Putamen (tissue), 1 donor: ENCODE data around the gene PCBP3.

Source experiments
- DNase-seq: peaks from one replicate; pipeline ENCODE4 v3.0.0-alpha.2; 2016; ENCODE audit warnings: low spot score

PCBP3 gene

DNA sequence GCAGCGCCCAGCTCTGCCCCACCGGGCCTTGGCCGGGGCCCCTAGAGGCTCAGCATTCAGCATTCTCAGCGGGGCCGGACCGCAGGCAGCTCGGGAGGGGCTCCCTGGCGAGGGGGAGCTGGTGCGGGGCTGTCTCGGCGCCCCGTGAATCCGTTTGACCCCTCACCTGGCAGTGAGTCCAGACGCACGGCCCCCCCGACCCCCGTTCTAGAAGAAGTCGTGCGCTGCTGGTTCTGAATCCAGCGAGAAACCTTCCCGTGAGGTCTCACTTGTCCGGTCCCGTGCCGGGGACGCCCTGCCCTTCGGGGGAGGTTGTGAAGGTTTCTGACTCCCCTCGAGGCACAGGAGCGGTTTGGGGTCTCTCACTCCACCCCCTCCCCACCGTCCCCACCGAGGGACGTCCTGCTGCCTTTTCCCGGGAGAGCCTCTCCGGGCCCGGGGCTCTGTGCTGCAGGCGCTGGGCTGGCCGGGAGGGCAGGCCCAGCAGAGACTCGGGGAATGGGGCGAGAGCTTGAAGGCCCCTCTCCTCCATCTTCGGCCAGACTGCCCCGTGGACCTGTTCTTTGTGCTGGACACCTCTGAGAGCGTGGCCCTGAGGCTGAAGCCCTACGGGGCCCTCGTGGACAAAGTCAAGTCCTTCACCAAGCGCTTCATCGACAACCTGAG is 338.7 kb downstream of the PCBP3 start:
- DNase-seq, result no peak

DNA sequence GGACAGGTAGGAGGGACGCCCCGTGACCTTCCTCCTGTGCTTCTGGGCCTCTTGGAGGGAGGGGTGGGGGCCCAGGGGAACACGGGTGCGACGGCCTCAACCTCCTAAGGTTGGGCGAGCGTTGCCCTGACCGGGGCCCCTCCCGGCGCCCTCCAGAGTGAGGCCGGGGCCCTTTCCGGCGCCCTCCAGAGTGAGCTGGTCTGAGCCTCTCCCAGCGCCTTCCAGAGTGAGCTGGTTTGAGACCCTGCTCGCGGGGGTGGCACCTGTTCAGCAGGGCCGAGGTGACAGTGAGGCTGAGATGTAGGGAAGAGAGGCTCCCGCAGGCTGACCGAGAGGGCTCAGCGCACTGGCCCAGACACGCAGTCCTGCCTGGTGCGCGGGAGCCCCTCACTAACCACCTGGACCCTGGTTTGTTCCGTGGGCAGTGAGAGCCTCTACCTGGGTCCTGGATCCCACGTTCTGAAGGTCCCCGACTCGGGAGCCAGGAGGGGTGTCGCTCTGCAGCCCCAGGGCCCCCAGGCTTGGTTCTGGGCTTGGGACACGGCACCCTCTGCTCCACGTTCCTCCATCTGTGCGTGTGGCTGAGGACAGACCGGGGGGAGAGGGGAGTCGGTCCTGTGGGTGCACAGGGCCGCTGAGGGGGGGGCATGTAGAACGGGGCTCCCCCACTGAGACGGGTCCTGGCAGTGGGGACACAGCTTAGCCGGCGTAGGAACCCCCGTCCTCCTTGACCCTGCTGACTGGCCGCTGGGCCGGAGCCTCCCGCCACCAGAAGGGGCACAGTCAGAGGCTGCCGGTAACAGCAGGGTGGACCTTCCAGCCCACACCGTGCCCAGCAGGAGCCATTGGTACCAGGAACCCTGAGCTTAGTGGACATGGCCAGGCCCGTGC is 339.5 kb downstream of the PCBP3 start:
- DNase-seq, result no peak

- DNase-seq, result no peak
Observed at GRCh38 chr21:45983649-45983965, 340.1 kb downstream of the PCBP3 start.

- DNase-seq, result no peak
Observed at GRCh38 chr21:45983981-45984551, 340.5 kb downstream of the PCBP3 start.

- no peak for DNase-seq
Observed at GRCh38 chr21:45984584-45985095, 341.1 kb downstream of the PCBP3 start.

DNA sequence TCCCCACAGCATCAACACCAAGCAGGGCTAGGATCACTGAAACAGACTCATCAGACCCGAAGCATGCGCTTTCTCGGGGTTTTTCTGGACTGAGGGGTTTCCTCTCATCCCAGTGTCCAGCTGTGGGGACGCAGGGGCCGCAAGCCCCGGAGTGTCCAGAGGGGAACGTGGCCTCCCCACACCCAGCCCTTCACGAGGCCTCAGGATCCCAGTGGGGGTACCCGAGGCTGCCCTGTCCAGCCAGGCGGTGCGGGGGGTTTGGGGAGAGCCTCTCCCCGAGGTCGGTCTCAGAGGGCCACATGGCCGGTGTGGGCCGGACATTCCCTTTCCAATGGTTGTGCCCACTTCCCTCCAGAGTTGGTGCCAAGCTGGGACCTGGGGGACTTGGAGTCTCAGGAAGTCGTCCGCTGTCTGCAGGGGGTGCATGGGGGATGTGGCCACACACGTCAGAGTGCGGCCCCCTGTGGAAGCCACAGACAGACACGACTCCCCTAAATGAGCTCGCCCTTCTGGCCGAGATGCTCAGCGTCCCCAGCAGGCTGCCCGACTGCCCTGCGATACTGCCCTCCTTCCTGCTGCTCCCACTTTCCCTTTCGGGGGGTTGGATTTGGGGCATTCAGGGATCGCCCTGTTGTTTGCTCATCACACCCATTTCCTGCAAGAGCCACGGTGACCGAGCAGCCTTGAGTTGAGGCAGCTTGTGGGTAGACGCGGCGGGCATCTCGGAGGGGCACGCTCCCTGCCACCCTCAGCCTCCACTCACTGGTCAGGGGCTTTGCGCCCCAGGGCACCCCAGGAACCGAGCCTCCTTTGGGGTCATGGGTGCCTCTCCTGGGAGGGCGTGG is 342.2 kb downstream of the PCBP3 start:
- no peak for DNase-seq

- no peak for DNase-seq
Observed at GRCh38 chr21:45986316-45987051, 343.0 kb downstream of the PCBP3 start.

GRCh38 chr21:45987121-45987711 is 343.7 kb downstream of the PCBP3 start:
- DNase-seq, result no peak

- DNase-seq, result no peak
Observed at GRCh38 chr21:45988366-45989347, 345.1 kb downstream of the PCBP3 start.

GRCh38 chr21:45989355-45990048 is 346.0 kb downstream of the PCBP3 start:
- no peak for DNase-seq

- no peak for DNase-seq
Observed at GRCh38 chr21:45990049-45990711, 346.7 kb downstream of the PCBP3 start.

DNA sequence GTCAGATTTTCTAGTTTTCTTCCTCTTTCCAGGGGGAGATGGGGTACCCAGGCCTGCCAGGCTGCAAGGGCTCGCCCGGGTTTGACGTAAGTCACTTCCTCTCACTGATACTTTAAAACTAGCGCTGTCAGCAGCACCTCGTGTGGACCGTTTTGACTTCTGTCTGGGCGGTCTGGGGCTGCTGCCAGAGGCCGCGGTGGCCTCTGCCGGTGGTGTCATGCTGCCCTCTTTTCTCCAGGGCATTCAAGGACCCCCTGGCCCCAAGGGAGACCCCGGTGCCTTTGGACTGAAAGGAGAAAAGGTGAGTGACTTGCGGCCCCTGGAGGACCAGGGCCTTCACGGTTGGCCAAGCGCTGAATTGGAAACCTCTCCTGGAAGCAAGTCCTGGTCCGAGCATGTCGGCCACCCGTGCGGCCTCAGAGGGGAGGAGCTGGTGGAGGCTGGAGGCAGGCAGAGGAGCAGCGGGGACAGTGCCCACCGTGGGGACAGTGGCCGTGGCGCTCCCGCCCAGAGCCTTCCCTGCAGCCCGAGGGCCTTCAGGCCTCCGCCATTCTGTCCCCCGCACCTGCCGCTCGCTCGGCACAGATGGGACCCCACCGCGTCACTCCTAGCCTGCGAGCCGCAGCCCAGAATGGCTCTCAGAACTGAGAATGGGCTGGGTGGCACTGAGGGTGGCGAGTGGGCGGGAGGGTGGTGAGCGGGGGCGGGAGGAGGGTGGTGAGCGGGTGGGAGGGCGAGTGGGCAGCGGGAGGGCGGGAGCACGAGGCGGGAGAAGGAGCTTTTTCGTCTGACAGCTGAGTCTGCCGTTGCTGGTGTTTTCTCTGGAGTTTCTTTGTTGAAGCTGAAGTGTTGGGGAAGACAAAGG is 347.4 kb downstream of the PCBP3 start:
- DNase-seq, result no peak

DNA sequence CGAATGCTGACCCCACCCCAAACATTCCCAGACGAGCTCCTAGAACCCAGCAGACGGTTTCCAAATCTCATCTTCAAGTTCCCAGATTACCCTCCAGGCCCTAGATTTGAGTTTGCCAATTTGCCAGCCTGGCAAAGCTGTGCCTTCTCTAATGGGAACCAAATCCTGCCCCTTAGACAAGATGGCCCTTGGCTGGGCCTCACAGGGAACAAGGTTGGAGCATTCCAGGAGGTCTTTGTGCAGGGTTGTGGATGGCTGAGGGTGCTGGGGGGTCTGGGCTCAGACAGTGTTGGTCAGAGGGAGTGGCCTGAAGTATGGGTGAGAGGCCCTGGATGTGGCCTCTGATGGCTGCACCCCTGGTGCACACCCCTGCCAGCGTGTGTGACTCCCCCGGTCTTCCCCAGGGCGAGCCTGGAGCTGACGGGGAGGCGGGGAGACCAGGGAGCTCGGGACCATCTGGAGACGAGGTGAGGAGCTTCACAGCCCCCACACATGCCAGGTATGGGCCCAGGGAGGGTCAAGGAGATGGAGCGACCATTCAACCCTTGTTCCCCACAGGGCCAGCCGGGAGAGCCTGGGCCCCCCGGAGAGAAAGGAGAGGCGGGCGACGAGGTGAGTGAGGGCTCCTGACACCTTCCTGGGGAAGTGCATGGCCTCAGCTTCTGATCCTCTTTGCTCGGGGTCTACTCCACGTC is 348.2 kb downstream of the PCBP3 start:
- DNase-seq, result no peak
